Liver (tissue), 9 donors: ENCODE data around the gene UQCRC1. TPM values are rescaled to one million over a fixed set of nuclear protein-coding genes. Genes with fewer than 3 reads are reported as not detected.

Experiments
- DNase-seq: peaks from one replicate; pipeline ENCODE4 v3.0.0-alpha.2; 2017; ENCODE audit warnings: low spot score
- H3K27ac ChIP-seq, 2 donors: one replicate each; pipeline ENCODE4 v1.7.0; 2013; ENCODE audit warnings: inconsistent platforms in 2 of 2, low read length in 2 of 2, control low read depth in 1 of 2, low read depth in 1 of 2, mild to moderate bottlenecking in 1 of 2
- H3K27me3 ChIP-seq, 4 donors: one replicate each; pipeline versions ENCODE4 v1.6.1 to v1.7.0; 2013; ENCODE audit warnings: low read length in 3 of 4, inconsistent platforms in 1 of 4, mild to moderate bottlenecking in 1 of 4, moderate library complexity in 1 of 4; ENCODE audit not compliant: control insufficient read depth in 4 of 4, insufficient read depth in 4 of 4
- H3K36me3 ChIP-seq, 4 donors: one replicate each; pipeline versions ENCODE4 v1.6.1 to v1.7.0; 2013; ENCODE audit warnings: low read length in 3 of 4, mild to moderate bottlenecking in 3 of 4, low read depth in 1 of 4, moderate library complexity in 1 of 4; ENCODE audit not compliant: control insufficient read depth in 4 of 4, insufficient read depth in 3 of 4
- H3K4me1 ChIP-seq, 4 donors: one replicate each; pipeline versions ENCODE4 v1.6.1 to v1.7.0; 2013; ENCODE audit warnings: low read length in 3 of 4, mild to moderate bottlenecking in 3 of 4, moderate library complexity in 1 of 4; ENCODE audit not compliant: control insufficient read depth in 4 of 4, insufficient read depth in 4 of 4
- H3K4me3 ChIP-seq, 3 donors: one replicate each; pipeline versions ENCODE4 v1.6.1 to v1.7.0; 2013; ENCODE audit warnings: low read length in 3 of 3, control low read depth in 1 of 3, low read depth in 1 of 3, mild to moderate bottlenecking in 1 of 3
- H3K9ac ChIP-seq, 2 donors: one replicate each; pipeline ENCODE4 v1.7.0; 2013; ENCODE audit warnings: low read length in 2 of 2, mild to moderate bottlenecking in 2 of 2, moderate library complexity in 2 of 2, control low read depth in 1 of 2, low read depth in 1 of 2
- H3K9me3 ChIP-seq, 4 donors: one replicate each; pipeline versions ENCODE4 v1.6.1 to v1.7.0; 2013; ENCODE audit warnings: low read length in 3 of 4; ENCODE audit not compliant: control insufficient read depth in 4 of 4
- CTCF ChIP-seq: fragments of 150-350 bp; IDR thresholded peaks from 2 replicates; pipeline ENCODE4 v1.5.1; 2017; ENCODE audit warnings: improper control_type of control experiment, low read depth, low read length; ENCODE audit not compliant: missing input control
- EGR1 ChIP-seq, 2 donors: IDR thresholded peaks; 2 replicates each; pipeline ENCODE4 v1.6.1; 2016 to 2018; ENCODE audit warnings: antibody characterized with exemption in 2 of 2, low read depth in 2 of 2
- FOXA1 ChIP-seq: IDR thresholded peaks from 2 replicates; pipeline ENCODE4 v1.6.1; 2016; ENCODE audit warnings: antibody characterized with exemption
- FOXA2 ChIP-seq: IDR thresholded peaks from 2 replicates; pipeline ENCODE4 v1.6.1; 2016; ENCODE audit warnings: antibody characterized with exemption
- GABPA ChIP-seq, 2 donors: IDR thresholded peaks in 1 of 2; conservative IDR thresholded peaks in 1 of 2; 2 replicates each; pipeline ENCODE4 v1.6.1; 2016; ENCODE audit warnings: antibody characterized with exemption in 2 of 2, mild to moderate bottlenecking in 1 of 2, moderate library complexity in 1 of 2
- HNF4A ChIP-seq, 2 donors: conservative IDR thresholded peaks; 2 replicates each; pipeline ENCODE4 v1.6.1; 2016; ENCODE audit warnings: antibody characterized with exemption in 2 of 2, mild to moderate bottlenecking in 2 of 2
- HNF4G ChIP-seq: IDR thresholded peaks from 2 replicates; pipeline ENCODE4 v1.6.1; 2016; ENCODE audit warnings: antibody characterized with exemption
- JUND ChIP-seq, 2 donors: IDR thresholded peaks; 2 replicates each; pipeline ENCODE4 v1.6.1; 2016; ENCODE audit warnings: antibody characterized with exemption in 2 of 2
- RAD21 ChIP-seq, 2 donors: IDR thresholded peaks; 2 replicates each; pipeline ENCODE4 v1.6.1; 2016; ENCODE audit warnings: antibody characterized with exemption in 2 of 2, mild to moderate bottlenecking in 2 of 2
- REST ChIP-seq: IDR thresholded peaks from 2 replicates; pipeline ENCODE4 v1.6.1; 2016; ENCODE audit warnings: antibody characterized with exemption, mild to moderate bottlenecking
- RXRA ChIP-seq, 2 donors: IDR thresholded peaks; 2 replicates each; pipeline ENCODE4 v1.6.1; 2017 to 2018; ENCODE audit warnings: antibody characterized with exemption in 2 of 2, mild to moderate bottlenecking in 1 of 2
- SP1 ChIP-seq: IDR thresholded peaks from 2 replicates; pipeline ENCODE4 v1.6.1; 2018; ENCODE audit warnings: antibody characterized with exemption, mild to moderate bottlenecking
- TAF1 ChIP-seq: conservative IDR thresholded peaks from 2 replicates; pipeline ENCODE4 v1.6.1; 2016; ENCODE audit warnings: antibody characterized with exemption, mild to moderate bottlenecking
- YY1 ChIP-seq: IDR thresholded peaks from 2 replicates; pipeline ENCODE4 v1.6.1; 2016; ENCODE audit warnings: antibody characterized with exemption, mild to moderate bottlenecking
- ZBTB33 ChIP-seq: IDR thresholded peaks from 2 replicates; pipeline ENCODE4 v1.6.1; 2016; ENCODE audit warnings: antibody characterized with exemption
- WGBS: extraction: QIAGEN DNeasy Blood & Tissue Kit; methylation state at CpG from one replicate; pipeline ENCODE4 v1.1.7; 2013; 5-methylcytosine and 5-hydroxymethylcytosine counted together
- polyA plus RNA-seq, 2 donors: library from polyadenylated mRNA; stranded (reverse) in 1 of 2; unstranded in 1 of 2; fragments of 200-250 nt in 1 of 2; fragments of >200 nt in 1 of 2; fragmentation: Nextera tagmentation in 1 of 2; extraction: Ambion mirVana in 1 of 2; gene quantifications; one replicate each; pipeline versions ENCODE4 v1.2.1 to v1.2.3, GENCODE V29; 2013 to 2015
- total RNA-seq, 2 donors: library from RNA; depleted of rRNA; stranded (reverse); fragments of >200 nt; gene quantifications; one replicate each; pipeline ENCODE4 v1.2.3, GENCODE V29; 2014
- TF ChIP-seq, protein P1 (sequence below): IDR thresholded peaks from 2 replicates; pipeline ENCODE4 v1.6.1; 2016; ENCODE audit warnings: antibody characterized with exemption
- TF ChIP-seq, protein P2 (sequence below): IDR thresholded peaks from 2 replicates; pipeline ENCODE4 v1.6.1; 2016; ENCODE audit warnings: antibody characterized with exemption
- donor health status: healthy.
- donor health status: healthy.
- donor health status: healthy.
- donor health status: healthy.
- donor health status: healthy.

Gene UQCRC1
- total and polyA plus RNA-seq, 4 donors = 153 to 373 (median 289) TPM

DNA sequence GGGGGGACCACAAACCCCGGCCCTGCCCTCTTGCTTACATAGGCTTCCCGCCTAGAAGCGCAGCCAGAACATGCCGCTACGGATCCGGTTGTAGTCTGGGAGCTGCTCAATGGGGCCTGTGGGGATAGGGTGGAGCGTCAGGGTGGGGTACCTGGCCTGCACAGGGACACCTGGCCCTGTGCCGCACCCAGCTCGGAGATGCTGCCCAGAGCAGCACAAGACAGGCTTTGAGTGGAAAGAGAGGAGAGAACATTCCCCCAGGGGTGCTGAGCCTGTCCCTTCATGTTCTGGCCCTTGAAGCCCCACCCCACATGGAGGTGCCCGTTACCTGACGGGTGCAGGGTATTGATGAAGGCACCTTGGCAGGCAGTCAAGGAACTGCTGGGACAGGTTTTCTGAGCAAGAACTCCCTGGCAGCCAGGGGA lies 10.4 kb downstream of the UQCRC1 start:
- Histone ChIP-seq H3K4me3 (no peak overlapping the region), H3K27ac (peak overlapping the region in 1 of 2 donors; percentile 46), H3K9me3 (no peaks in the 10 kb centered on the region), H3K4me1 (peaks cover 0 to 4% (median 0%) of the 10 kb centered on the region in 4 donors), H3K27me3 (no peaks in the 10 kb centered on the region), H3K36me3 (peaks cover 15 to 65% (median 50%) of the 10 kb centered on the region in 4 donors), H3K9ac (no peak overlapping the region)
- no peak for DNase-seq
- TF ChIP-seq ZBTB33 (no peak), HNF4A (conservative IDR thresholded peaks at IDR 0.05) (no peak), HNF4G (no peak), JUND (IDR thresholded peaks at IDR 0.05) (no peak), YY1 (no peak), GABPA (IDR thresholded peaks at IDR 0.05 in 1 of 2, conservative IDR thresholded peaks at IDR 0.05 in 1 of 2) (no peak), RXRA (IDR thresholded peaks at IDR 0.05) (no peak), TAF1 (no peak), SP1 (no peak), REST (no peak), EGR1 (IDR thresholded peaks at IDR 0.05; ENCODE audit: low read depth in 2 of 2) (no peak), RAD21 (IDR thresholded peaks at IDR 0.05) (no peak), FOXA1 (no peak), FOXA2 (no peak), CTCF (no peak)
- TF ChIP-seq, protein P1, sequence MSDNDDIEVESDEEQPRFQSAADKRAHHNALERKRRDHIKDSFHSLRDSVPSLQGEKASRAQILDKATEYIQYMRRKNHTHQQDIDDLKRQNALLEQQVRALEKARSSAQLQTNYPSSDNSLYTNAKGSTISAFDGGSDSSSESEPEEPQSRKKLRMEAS = no peak
- TF ChIP-seq, protein P2, sequence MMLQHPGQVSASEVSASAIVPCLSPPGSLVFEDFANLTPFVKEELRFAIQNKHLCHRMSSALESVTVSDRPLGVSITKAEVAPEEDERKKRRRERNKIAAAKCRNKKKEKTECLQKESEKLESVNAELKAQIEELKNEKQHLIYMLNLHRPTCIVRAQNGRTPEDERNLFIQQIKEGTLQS = no peak
- WGBS = 87% methylated on average over 11 of the region's 11 CpGs
